DMS79 treated with DMSO at 0.1 percent for 48 hours (cell line): ENCODE data around the gene CFAP298.
"Not testable (repeated sequence)": the region's sequence is repeated elsewhere in the genome, so short reads cannot be mapped to it uniquely, and the experiment has no call there.

Experiments used
- DNase-seq: peaks from one replicate; lab custom pipeline; 2025; lab: John Stamatoyannopoulos, UW

CFAP298 gene

GRCh38 chr21:32612075-32612998 lies at the start of gene CFAP298:
TSS of gene CFAP298 (minus strand) at chr21:32612377. CDS start at chr21:32612243, 134 bp downstream.
- DNase-seq = peak; percentile 91

- peak; percentile 92 for DNase-seq
Measured at GRCh38 chr21:32661026-32661782, 49.0 kb upstream of the CFAP298 start.

GRCh38 chr21:32658524-32658923 lies 46.3 kb upstream of the CFAP298 start:
- no peak for DNase-seq

- DNase-seq = peak; percentile 7
Measured at GRCh38 chr21:32653326-32653901, 41.2 kb upstream of the CFAP298 start.

- no peak for DNase-seq
Measured at GRCh38 chr21:32648165-32648564, 36.0 kb upstream of the CFAP298 start.

GRCh38 chr21:32645261-32646182 lies 33.3 kb upstream of the CFAP298 start:
- no peak for DNase-seq

- no peak for DNase-seq
Measured at GRCh38 chr21:32641710-32642698, 29.8 kb upstream of the CFAP298 start.

- no peak for DNase-seq
Measured at GRCh38 chr21:32626621-32627196, 14.5 kb upstream of the CFAP298 start.

- DNase-seq = not testable (repeated sequence)
Measured at GRCh38 chr21:32618218-32618617, 6.0 kb upstream of the CFAP298 start.

- DNase-seq = no peak
Measured at GRCh38 chr21:32613436-32614043, 1.4 kb upstream of the CFAP298 start.

GRCh38 chr21:32612999-32613337 lies 791 bp upstream of the CFAP298 start:
- DNase-seq = no peak

GRCh38 chr21:32611471-32611997 lies 643 bp downstream of the CFAP298 start:
- no peak for DNase-seq

GRCh38 chr21:32610940-32611339 lies 1.2 kb downstream of the CFAP298 start:
- not testable (repeated sequence) for DNase-seq

- no peak for DNase-seq
Measured at GRCh38 chr21:32608851-32609250, 3.3 kb downstream of the CFAP298 start.

- DNase-seq = no peak
Measured at GRCh38 chr21:32605469-32605868, 6.7 kb downstream of the CFAP298 start.

GRCh38 chr21:32604464-32604863 lies 7.7 kb downstream of the CFAP298 start:
- DNase-seq = peak; percentile 49

GRCh38 chr21:32603131-32603530 lies 9.0 kb downstream of the CFAP298 start:
- no peak for DNase-seq

- no peak for DNase-seq
Measured at GRCh38 chr21:32602099-32602498, 10.1 kb downstream of the CFAP298 start.

GRCh38 chr21:32599526-32599925 lies 12.7 kb downstream of the CFAP298 start:
- DNase-seq = peak; percentile 82
